Measurements from ENCODE around the gene CFAP100.

- TF ChIP-seq GATA3 (IDR thresholded peaks at IDR 0.05; ENCODE audit: low read depth, low read length) (no peak), GATA2 (IDR thresholded peaks at IDR 0.05; ENCODE audit: low read depth, low read length) (no peak)
Measured at GRCh38 chr3:126375835-126376331, 18.8 kb upstream of the CFAP100 start.
